ENCODE results near the gene EBI3.

The EBI3 gene

DNA sequence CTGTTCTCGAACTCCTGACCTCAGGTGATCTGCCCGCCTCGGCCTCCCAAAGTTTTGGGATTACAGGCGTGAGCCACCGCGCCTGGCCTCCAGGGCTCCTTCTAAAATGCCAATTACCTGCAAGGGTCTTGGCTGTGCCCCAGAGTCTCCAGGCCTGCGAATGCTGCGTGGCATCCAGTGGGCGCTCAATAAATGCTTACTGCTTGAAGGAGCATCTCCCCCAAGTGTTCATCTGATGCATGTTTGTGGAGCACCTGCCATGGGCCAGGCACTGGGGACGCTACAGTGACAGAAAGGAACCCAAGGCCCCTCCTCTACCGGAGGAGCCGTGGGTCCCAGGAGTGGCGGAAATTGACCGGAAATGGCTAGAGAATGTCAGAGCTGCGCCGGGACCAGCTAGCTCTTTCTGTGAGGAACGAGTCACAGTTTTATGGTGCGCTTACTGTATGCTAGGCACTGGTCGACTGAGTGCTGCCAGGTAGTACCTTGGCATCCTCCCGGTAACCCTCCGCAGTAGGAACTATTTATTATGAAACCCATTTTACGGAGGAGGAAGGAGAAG lies 32.7 kb upstream of the EBI3 start:
- Mint-ChIP-seq H3K27me3 (peaks cover 39% of the 10 kb centered on the region), H3K4me3 (no peak overlapping the region), H3K27ac (no peak overlapping the region), H3K9me3 (ENCODE audit: low read depth) (no peaks in the 10 kb centered on the region), H3K36me3 (peaks cover 8% of the 10 kb centered on the region), H3K4me1 (ENCODE audit: low read depth) (peaks cover 12% of the 10 kb centered on the region)

GRCh38 chr19:4197228-4197624 lies 32.1 kb upstream of the EBI3 start:
- H3K9me3 Mint-ChIP-seq (ENCODE audit: low read depth) = no peaks in the 10 kb centered on the region
- peaks cover 12% of the 10 kb centered on the region for H3K4me1 Mint-ChIP-seq (ENCODE audit: low read depth)
- peaks cover 39% of the 10 kb centered on the region for H3K27me3 Mint-ChIP-seq
- peaks cover 8% of the 10 kb centered on the region for H3K36me3 Mint-ChIP-seq
- peak overlapping the region; percentile 73 for H3K27ac Mint-ChIP-seq
- H3K4me3 Mint-ChIP-seq = peak overlapping the region; percentile 0

- H3K4me3 Mint-ChIP-seq = peak overlapping the region; percentile 0
- H3K27ac Mint-ChIP-seq = no peak overlapping the region
- H3K9me3 Mint-ChIP-seq (ENCODE audit: low read depth) = no peaks in the 10 kb centered on the region
- peaks cover 12% of the 10 kb centered on the region for H3K4me1 Mint-ChIP-seq (ENCODE audit: low read depth)
- H3K27me3 Mint-ChIP-seq = peaks cover 39% of the 10 kb centered on the region
- peaks cover 8% of the 10 kb centered on the region for H3K36me3 Mint-ChIP-seq
Measured at GRCh38 chr19:4197625-4198466, 31.5 kb upstream of the EBI3 start.

DNA sequence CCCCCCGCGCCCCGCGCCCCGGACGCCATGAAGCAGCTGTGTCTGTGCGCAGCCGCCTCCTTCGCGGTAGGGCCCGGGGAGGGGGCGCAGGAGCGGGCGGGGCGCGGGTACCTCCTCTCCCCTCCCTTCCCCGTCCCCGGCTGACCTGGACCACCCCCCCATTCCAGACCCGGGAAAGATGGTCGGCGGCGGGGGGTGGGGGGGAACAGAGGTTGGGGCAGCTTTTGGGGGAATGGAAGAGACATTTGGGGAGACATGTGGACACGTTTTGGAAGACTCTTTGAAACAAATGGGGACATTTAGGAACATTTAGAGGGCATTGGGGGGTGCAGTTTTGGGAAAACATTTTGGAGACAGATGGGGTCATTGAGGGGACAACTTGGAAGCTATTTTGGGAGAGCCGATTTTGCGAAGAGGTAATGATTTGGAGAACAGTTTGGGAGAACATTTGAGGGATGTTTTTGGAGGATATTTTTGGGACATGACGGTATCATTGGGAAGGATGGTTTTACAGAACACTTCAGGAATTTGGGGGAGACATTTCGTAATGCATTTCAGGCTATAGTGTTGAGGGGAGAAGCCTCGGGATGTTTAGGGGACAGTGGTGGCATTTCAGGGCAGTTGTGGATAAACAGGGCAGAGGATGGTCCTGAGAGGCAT lies 30.7 kb upstream of the EBI3 start:
- no peak overlapping the region for H3K4me3 Mint-ChIP-seq
- H3K27me3 Mint-ChIP-seq = peaks cover 37% of the 10 kb centered on the region
- no peak overlapping the region for H3K27ac Mint-ChIP-seq
- H3K36me3 Mint-ChIP-seq = peaks cover 8% of the 10 kb centered on the region
- H3K9me3 Mint-ChIP-seq (ENCODE audit: low read depth) = no peaks in the 10 kb centered on the region
- peaks cover 12% of the 10 kb centered on the region for H3K4me1 Mint-ChIP-seq (ENCODE audit: low read depth)

- H3K27me3 Mint-ChIP-seq = peaks cover 28% of the 10 kb centered on the region
- no peak overlapping the region for H3K4me3 Mint-ChIP-seq
- H3K4me1 Mint-ChIP-seq (ENCODE audit: low read depth) = peaks cover 12% of the 10 kb centered on the region
- no peak overlapping the region for H3K27ac Mint-ChIP-seq
- no peaks in the 10 kb centered on the region for H3K9me3 Mint-ChIP-seq (ENCODE audit: low read depth)
- peaks cover 8% of the 10 kb centered on the region for H3K36me3 Mint-ChIP-seq
Measured at GRCh38 chr19:4199699-4200293, 29.5 kb upstream of the EBI3 start.

GRCh38 chr19:4200940-4201542 lies 28.3 kb upstream of the EBI3 start:
- Mint-ChIP-seq H3K36me3 (peaks cover 8% of the 10 kb centered on the region), H3K27me3 (peaks cover 23% of the 10 kb centered on the region), H3K9me3 (ENCODE audit: low read depth) (no peaks in the 10 kb centered on the region), H3K4me1 (ENCODE audit: low read depth) (peaks cover 12% of the 10 kb centered on the region), H3K27ac (no peak overlapping the region), H3K4me3 (no peak overlapping the region)

- Mint-ChIP-seq H3K4me1 (ENCODE audit: low read depth) (peaks cover 12% of the 10 kb centered on the region), H3K27me3 (peaks cover 19% of the 10 kb centered on the region), H3K4me3 (no peak overlapping the region), H3K36me3 (peaks cover 8% of the 10 kb centered on the region), H3K27ac (no peak overlapping the region), H3K9me3 (ENCODE audit: low read depth) (no peaks in the 10 kb centered on the region)
Measured at GRCh38 chr19:4201798-4202197, 27.5 kb upstream of the EBI3 start.

DNA sequence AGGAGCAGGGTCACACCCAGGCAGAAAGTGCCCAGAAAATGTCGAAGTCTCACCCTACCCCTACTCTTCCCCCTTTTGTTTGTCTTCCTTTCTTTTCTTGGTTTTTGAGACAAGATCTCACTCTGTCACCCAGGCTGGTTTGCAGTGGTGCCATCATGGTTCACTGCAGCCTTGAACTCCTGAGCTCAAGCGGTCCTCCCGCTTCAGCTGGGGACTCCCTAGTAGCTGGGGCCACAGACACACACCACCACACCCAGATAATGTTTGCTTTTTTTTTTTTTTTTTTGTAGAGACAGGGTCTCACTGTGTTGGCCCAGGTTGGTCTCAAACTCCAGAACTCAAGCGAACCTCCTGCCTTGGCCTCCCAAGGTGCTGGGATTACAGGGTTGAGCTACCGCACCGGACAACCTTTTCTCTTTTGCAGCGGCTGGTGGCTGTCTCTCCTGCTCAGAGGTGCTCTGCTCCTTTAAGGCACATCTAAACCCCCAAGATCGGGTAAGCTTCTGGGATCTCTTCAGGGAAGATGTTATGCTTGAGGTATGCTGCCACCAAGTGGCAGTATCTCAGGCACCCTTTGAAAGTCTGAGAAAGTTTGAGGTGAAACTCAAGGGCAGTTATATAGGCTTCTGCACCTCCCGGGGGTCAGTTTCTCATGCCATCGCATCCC lies 22.4 kb upstream of the EBI3 start:
- no peaks in the 10 kb centered on the region for H3K4me1 Mint-ChIP-seq (ENCODE audit: low read depth)
- H3K4me3 Mint-ChIP-seq = no peak overlapping the region
- no peaks in the 10 kb centered on the region for H3K9me3 Mint-ChIP-seq (ENCODE audit: low read depth)
- no peak overlapping the region for H3K27ac Mint-ChIP-seq
- no peaks in the 10 kb centered on the region for H3K27me3 Mint-ChIP-seq
- no peaks in the 10 kb centered on the region for H3K36me3 Mint-ChIP-seq

GRCh38 chr19:4208385-4209094 lies 20.8 kb upstream of the EBI3 start:
- Mint-ChIP-seq H3K9me3 (ENCODE audit: low read depth) (no peaks in the 10 kb centered on the region), H3K27ac (no peak overlapping the region), H3K36me3 (no peaks in the 10 kb centered on the region), H3K27me3 (no peaks in the 10 kb centered on the region), H3K4me3 (no peak overlapping the region), H3K4me1 (ENCODE audit: low read depth) (no peaks in the 10 kb centered on the region)

DNA sequence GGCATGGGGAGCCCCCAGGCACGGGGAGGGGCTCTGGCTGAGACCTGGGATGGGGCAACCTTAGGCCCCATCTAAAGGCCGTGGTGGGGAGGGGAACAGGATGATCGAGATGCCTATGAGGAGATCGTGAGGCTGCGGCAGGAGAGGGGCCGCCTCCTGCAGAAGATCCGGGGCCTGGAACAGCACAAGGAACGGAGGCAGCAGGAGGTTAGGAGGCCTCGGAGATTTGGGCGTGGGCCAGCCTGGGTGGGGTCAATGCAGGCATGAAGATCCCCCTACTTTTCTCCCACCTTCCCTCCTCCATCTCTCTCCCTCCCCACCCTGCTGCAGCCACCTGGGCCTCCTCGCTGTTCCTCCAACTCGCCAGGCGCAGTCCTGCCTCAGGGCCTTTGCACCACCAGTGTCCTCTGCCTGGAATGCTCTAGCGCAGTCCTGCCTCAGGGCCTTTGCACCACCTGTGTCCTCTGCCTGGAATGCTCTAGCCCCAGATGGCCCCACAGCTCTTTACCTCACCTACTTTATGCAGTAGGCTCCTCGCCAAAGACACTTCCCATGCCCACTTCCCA lies 19.1 kb upstream of the EBI3 start:
- no peaks in the 10 kb centered on the region for H3K27me3 Mint-ChIP-seq
- no peak overlapping the region for H3K27ac Mint-ChIP-seq
- no peak overlapping the region for H3K4me3 Mint-ChIP-seq
- H3K36me3 Mint-ChIP-seq = no peaks in the 10 kb centered on the region
- no peaks in the 10 kb centered on the region for H3K9me3 Mint-ChIP-seq (ENCODE audit: low read depth)
- H3K4me1 Mint-ChIP-seq (ENCODE audit: low read depth) = no peaks in the 10 kb centered on the region

DNA sequence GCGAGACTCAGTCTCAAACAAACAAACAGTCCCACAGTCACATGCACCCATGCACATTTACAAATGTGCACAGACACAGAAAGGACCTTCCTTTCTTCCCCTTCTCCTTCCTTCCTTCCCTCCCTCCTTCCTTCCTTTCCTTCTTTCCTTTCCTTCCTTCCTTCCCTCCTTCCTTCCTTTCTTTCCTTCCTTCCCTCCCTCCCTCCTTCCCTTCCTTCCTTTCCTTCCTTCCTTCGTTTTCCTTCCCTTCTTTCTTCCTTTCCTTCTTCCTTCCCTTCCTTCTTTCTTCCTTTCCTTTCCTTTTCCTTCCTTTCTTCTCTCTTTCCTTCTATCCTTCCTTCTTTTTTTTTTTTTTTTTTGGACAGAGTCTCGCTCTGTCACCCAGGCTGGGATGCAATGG lies 16.2 kb upstream of the EBI3 start:
- H3K27me3 Mint-ChIP-seq = no peaks in the 10 kb centered on the region
- no peaks in the 10 kb centered on the region for H3K36me3 Mint-ChIP-seq
- no peaks in the 10 kb centered on the region for H3K9me3 Mint-ChIP-seq (ENCODE audit: low read depth)
- no peaks in the 10 kb centered on the region for H3K4me1 Mint-ChIP-seq (ENCODE audit: low read depth)
- H3K4me3 Mint-ChIP-seq = no peak overlapping the region
- H3K27ac Mint-ChIP-seq = no peak overlapping the region

DNA sequence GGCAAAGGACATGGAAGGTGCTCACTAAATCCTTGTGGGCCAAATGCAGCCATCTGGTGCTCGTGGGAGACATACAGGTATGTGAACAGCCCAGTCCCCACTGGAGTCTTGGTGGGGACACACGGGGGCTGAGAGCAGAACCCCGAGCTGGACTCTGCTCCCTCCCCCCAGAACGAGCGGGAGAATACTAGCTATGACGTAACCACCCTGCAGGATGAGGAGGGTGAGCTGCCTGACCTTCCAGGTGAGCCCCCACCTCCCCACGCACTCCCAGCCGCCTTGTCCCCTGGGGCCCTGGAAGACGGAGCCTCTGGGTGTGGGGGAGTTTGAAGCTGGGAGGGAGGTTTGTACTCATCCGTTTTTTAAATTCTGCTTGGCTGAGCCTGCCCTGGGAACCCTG lies 13.5 kb upstream of the EBI3 start:
- no peaks in the 10 kb centered on the region for H3K4me1 Mint-ChIP-seq (ENCODE audit: low read depth)
- H3K27ac Mint-ChIP-seq = no peak overlapping the region
- H3K27me3 Mint-ChIP-seq = no peaks in the 10 kb centered on the region
- no peaks in the 10 kb centered on the region for H3K36me3 Mint-ChIP-seq
- H3K4me3 Mint-ChIP-seq = no peak overlapping the region
- no peaks in the 10 kb centered on the region for H3K9me3 Mint-ChIP-seq (ENCODE audit: low read depth)

DNA sequence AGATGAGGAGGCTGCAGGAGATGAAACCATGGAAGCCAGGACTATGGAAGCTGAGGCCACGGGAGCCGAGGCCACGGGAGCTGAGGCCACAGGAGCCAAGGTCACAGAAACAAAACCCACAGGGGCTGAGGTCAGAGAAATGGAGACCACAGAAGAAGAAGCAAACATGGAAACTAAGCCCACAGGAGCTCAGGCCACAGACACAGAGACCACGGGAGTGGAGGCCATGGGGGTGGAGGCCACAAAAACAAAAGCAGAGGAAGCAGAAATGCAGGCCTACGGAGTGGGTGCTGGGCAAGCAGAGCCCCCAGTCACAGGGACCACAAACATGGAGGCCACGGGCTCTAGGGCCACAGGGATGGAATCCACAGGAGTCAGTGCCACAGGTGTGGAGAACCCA lies 12.5 kb upstream of the EBI3 start:
- Mint-ChIP-seq H3K9me3 (ENCODE audit: low read depth) (no peaks in the 10 kb centered on the region), H3K4me1 (ENCODE audit: low read depth) (no peaks in the 10 kb centered on the region), H3K4me3 (no peak overlapping the region), H3K27me3 (no peaks in the 10 kb centered on the region), H3K27ac (no peak overlapping the region), H3K36me3 (no peaks in the 10 kb centered on the region)

Data from activated naive CD8-positive, alpha-beta T cell (primary cell).